Stimulated activated CD4-positive, alpha-beta T cell treated with anti-CD3 and anti-CD28 coated beads, Interleukin-4, amount 100 ng/mL, for 24 hours (primary cell): ENCODE data around the gene GOPC.
A peak's percentile ranks its signal among the peaks of the same experiment; 100 is the strongest.
"Not testable (repeated sequence)": the region's sequence is repeated elsewhere in the genome, so short reads cannot be mapped to it uniquely, and the experiment has no call there.

Source experiments
- DNase-seq: peaks from one replicate; pipeline ENCODE4 v3.0.0-alpha.2; 2020

The GOPC gene

GRCh38 chr6:117547688-117548621, 54.4 kb downstream of the GOPC start:
- peak; percentile 40 for DNase-seq

DNA sequence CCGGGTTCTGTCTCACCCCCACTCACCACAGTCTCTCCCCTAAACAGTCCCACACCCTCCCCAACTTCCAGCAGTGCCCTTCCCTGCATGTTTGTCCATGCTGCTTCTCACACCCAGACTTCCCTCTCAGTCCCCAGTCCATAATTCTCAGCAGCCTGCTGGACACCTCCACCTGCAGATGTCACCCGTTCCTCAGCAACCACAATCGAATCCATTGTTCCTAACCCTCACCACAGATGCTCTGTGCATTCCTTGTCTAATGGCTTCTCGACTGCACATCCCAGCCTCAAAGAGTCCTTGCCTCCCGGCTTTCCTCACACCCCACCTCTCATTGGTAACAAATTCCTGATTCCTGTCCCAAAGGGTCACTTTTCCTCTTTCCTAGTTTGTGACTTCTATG, 55.6 kb downstream of the GOPC start:
- DNase-seq = no peak

DNA sequence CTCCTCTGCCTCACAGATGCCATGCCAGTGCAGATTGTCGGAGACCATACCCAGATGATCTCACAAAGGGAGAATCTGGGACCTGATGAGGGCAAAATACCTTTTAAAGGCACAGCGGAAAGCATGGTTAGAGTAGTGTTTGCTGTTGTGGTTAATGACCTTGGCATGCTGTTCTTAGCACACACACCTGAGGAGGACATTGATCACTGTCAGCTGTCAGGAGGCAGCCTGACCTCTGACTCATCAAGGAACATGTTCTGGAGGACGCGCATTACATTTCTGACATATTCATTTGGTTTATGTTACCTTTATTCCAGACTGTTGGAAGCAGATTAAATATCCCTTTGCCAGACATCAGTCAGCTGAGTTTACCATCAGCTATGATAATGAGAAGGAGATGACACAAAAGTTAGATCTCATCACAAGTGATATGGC, 57.1 kb downstream of the GOPC start:
- no peak for DNase-seq

DNA sequence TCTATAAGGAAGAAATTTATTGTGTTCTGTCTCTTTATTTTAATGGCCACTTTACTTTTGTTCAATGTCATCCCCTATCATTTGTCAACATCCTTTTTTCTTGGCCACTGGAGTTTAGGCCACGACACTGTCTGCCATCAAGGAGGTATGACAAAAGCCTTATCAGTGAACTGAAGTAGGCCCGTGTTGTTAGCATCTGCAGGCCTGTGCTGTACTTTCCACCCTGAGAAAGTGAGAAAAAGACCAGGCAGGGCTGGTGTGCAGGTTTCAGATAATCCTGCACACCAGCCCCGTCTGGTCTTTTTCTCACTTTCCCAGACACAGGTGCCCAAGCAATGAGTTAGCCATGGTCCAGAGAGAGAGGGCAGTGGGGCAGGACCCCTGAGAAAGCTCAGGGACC, 57.6 kb downstream of the GOPC start:
- DNase-seq = no peak

GRCh38 chr6:117542493-117542892, 59.8 kb downstream of the GOPC start:
- DNase-seq = no peak

DNA sequence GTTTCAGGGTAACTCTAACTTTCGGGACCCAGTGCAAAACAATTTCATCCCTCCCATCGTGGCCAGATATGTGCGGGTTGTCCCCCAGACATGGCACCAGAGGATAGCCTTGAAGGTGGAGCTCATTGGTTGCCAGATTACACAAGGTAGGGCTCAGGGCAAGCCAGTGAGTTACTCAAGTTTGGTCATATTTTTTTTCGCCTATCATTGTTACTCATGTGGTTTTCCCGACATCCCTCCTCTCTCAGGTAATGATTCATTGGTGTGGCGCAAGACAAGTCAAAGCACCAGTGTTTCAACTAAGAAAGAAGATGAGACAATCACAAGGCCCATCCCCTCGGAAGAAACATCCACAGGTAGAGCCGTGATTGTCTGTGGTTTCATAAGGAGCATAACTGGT, 61.6 kb downstream of the GOPC start:
- DNase-seq = no peak

DNA sequence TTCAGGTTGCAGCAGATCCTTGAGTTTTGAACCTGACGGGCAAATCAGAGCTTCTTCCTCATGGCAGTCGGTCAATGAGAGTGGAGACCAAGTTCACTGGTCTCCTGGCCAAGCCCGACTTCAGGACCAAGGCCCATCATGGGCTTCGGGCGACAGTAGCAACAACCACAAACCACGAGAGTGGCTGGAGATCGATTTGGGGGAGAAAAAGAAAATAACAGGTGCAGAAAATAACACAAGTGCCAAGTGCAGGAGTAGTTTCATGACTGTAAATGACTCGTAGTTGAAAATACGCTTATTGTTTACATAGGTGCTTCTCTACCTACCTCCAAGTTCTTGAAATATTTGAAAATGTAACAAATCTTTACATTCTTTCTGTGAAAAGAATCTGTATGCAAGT, 63.7 kb downstream of the GOPC start:
- no peak for DNase-seq

DNA sequence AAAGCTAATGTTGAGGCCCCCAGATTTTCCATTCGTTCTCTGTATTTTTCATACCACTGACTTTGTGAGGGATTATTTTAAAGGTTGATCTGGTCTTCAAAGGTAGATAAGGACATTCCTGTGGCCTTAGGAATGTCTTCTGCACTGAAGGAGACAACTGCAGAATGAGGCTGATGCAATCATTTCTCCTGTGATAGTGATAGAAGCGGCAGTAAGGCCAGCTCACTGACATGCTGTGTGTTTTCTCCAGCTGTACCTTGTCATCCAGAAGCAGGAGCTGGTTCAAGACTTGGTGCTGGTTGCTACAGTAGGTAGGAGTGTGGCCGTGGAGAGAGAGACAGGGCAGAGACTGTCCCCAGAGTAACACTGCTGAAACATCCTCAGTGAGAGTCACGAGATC, 66.0 kb downstream of the GOPC start:
- DNase-seq = no peak

- no peak for DNase-seq
Observed at GRCh38 chr6:117534974-117535373, 67.3 kb downstream of the GOPC start.

DNA sequence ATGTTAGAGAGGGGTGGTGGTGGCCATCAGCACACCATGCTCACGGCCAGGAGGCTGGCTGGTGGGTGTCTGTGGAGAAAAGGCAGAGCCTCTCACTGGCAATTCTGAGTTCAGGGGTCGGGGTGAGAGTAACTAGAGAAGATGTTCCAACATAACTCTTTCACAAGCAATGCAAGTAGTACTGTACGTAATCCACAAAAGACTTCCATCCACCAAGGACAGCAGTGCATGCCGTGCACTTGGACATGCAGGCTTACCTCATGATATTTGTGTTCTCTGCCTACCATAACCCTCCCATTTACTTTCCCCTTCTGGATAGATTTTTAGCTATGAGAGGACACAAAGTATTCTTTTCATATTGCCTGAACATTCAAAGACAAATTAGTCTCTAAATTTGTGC, 68.5 kb downstream of the GOPC start:
- DNase-seq = no peak

DNA sequence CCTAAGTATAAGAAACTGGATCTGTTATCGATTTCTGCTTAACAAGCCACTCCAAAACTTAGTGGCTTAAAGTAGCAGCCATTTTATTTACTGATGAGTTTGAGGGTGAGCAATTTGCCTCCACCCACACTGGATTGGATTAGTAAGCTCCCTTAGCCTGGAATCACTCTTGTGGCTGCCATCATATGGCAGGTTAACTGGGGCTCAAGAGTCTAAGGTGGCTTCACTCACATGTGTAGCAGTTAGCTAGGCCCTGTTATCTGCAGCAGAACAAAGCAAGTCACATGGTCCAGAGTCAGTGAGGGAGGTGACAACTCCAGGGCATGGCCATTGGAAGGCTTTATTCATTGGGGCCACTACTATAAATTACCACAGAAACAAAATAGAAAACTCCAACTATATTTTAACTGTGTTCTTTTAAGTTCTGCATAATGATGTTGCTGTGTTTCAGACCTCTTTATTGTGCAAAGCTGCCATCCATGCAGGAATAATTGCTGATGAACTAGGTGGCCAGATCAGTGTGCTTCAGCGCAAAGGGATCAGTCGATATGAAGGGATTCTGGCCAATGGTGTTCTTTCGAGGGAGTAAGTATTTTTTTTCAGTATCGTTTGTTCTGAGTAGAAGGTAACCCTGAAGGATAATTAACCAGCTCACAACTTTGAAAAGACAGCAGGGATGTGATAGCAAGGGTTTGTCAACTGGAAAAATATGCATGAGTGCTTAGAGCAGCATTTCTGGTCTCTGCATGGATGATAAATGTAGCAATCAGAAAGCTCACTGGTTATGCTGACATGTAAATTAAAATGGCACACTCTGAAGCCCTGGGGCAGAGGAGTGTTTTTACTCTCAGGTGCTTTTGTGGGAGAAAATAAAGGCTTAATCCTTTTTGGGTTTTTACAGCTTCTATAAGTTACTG, 70.2 kb downstream of the GOPC start:
- DNase-seq = no peak

DNA sequence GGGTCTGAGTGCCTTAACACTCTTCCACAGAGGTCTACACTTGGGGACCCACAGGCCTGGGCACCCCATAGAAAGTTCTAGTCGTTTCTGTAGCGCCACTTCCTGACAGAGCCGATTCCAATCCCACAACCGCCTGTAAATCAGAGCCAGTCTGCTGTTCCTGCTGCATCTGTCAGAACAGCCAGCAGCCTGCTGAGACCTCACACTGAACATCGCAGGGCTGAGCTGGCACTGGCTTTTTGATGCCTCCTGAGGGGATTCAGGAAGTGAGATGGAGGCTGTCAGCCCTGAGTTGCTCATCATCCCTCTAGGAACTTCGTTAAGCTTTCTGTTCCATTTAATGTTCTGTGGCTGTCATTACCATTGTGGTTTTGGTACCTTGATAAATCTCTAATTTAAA, 71.0 kb downstream of the GOPC start:
- no peak for DNase-seq

DNA sequence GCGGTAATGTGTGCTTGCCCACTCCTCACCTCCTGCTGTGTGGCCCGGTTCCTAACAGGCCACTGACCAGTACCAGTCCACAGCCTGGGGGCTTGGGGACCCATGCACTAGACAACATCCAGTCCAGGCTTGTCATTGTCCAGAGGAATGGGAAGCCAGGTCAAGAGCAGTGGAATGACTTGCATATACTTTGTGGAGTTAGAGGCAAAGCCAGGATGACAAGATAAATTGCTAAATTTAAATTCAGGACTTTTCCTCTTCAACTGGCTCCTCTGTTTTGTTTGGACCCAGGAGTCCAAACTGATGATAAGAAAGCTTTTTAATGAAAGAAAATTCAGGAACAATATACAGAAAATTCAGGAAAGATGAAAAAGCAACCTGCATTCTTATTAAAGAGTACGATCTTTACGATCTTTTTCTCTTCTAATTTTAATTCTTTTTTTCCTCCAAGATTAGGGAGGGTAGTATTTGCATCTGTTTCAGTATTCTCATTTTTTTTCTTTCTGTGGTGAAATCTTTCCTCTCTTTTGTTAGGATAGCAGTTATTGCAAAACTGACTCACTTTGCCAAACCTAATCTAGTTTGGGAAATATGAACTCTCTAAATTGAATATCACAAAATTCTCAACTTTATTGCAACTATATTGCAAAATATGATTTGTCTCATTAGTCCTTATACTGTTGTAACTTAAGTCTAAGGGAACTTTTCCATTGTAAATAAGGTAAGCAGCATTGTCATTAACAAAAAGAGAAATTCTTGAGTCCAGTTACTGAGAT, 71.7 kb downstream of the GOPC start:
- no peak for DNase-seq

- no peak for DNase-seq
Observed at GRCh38 chr6:117525607-117526006, 76.7 kb downstream of the GOPC start.

GRCh38 chr6:117521791-117522502, 80.4 kb downstream of the GOPC start:
- DNase-seq = no peak

- DNase-seq = no peak
Observed at GRCh38 chr6:117520603-117521395, 81.5 kb downstream of the GOPC start.

- no peak for DNase-seq
Observed at GRCh38 chr6:117518870-117519269, 83.4 kb downstream of the GOPC start.

- DNase-seq = not testable (repeated sequence)
Observed at GRCh38 chr6:117517995-117518394, 84.3 kb downstream of the GOPC start.

DNA sequence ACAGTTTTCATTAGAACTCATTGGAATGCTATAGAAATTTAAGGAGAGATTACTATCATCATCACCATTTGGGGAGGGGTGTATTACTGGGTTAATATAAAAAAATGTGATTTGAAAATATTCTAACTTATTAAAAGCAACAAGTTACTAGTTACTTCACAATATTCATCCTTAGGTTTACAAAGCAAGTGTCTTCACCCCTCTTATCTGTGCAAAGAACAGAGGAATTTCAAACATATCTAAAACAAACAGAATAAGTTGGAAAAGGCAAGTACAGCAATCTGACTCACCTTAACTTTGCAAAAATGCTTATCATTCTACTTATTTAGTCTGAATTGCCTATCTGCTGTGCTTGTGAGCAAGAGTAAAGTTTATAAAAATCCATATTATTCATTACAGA, 87.0 kb downstream of the GOPC start:
- no peak for DNase-seq

DNA sequence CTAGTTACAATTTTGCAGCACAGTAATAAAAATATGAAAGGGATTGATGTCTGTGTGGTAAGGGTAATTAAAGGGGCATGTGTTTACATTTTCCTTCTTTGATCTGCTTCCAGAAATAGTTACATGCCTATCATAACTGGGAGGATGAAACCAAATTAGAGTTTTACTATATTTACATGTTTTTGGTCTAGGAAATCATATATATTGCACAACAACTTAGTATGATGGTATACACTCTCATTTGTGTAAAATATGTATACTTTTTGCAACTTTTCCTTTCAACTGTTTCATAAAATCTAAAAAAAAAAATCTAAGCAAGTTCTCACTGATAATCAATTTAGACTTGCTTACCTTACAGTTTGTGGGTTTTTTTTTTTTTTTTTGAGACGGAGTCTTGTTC, 87.7 kb downstream of the GOPC start:
- no peak for DNase-seq

DNA sequence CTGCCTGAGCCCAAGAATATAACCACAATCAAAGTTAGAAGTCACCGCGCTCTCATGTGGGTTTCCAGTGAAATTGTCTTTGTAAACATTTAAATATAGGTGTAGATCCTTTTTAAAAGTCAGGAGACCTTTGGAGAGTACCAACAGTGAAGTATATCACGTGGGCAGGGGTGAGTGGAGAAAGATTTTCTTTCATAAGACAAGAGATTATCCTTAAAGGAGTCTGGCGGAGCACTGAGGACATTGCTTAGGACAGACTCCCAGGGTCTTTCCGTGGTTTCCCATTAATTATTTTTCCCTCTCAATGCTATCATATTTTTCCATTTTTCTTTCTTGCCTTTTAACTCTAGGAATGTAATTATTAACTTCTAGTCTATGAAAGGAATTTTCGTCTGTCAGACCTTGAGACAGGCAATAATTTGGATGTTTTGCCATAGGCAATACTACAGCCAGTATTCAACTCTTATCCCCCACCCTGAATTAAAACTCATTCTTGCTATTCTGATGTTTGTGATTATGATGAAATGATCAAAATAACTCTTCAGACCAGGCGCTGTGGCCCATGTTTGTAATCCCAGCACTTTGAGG, 88.4 kb downstream of the GOPC start:
- no peak for DNase-seq
